Neural progenitor cell (in vitro differentiated cells): ENCODE data around the gene TBCA.

ENCODE experiments used
- EZH2 ChIP-seq: fragments of 200-600 bp; sonication (generic); IDR thresholded peaks from 2 replicates; pipeline ENCODE4 v1.6.1; 2017; ENCODE audit warnings: antibody characterized with exemption, mild to moderate bottlenecking, moderate library complexity
- EZH2phosphoT487 ChIP-seq: fragments of 200-600 bp; sonication (generic); IDR thresholded peaks from 2 replicates; pipeline ENCODE4 v1.6.1; 2017; ENCODE audit warnings: antibody characterized with exemption
- TF ChIP-seq, protein P1 (sequence below): fragments of 200-600 bp; sonication (generic); IDR thresholded peaks from 2 replicates; pipeline ENCODE4 v1.5.1; 2017; ENCODE audit warnings: antibody characterized with exemption, mild to moderate bottlenecking

DNA sequence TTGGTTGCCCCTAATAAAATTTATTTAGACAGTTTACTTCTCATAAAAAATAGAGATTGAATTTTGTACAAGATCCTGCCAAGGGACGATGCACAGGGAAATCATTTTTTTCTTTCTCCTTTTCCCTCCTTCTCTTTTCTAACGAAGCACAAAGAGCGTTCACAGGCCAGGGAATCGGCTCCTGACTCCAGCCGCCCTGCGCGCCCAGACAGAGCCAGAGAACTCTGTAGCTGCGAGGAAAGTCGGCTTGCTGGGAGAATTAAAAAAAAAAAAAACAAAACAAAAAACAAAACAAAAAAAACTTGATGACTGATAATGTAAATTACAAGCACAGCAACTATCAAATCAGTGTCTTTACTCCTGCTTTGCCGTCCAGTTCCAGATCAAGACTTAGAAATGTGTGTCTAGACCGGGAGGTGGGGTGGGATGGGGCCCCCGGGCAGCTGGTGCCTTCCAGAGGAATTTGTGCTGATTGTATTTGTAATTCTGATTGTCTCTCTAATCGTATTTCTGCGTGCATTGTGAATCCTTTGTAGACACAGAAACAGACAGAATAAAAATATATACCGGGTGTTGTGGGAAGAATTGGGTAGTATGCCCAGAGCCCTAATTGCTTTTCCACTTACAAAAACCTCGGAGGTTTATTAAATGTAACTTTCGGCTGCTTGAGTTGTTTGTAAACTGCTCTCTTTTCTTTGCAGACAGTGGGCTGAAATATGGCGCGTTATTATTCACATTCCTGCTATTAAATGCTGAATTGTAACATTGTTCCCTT is 134.0 kb downstream of the TBCA start:
- TF ChIP-seq, protein P1, sequence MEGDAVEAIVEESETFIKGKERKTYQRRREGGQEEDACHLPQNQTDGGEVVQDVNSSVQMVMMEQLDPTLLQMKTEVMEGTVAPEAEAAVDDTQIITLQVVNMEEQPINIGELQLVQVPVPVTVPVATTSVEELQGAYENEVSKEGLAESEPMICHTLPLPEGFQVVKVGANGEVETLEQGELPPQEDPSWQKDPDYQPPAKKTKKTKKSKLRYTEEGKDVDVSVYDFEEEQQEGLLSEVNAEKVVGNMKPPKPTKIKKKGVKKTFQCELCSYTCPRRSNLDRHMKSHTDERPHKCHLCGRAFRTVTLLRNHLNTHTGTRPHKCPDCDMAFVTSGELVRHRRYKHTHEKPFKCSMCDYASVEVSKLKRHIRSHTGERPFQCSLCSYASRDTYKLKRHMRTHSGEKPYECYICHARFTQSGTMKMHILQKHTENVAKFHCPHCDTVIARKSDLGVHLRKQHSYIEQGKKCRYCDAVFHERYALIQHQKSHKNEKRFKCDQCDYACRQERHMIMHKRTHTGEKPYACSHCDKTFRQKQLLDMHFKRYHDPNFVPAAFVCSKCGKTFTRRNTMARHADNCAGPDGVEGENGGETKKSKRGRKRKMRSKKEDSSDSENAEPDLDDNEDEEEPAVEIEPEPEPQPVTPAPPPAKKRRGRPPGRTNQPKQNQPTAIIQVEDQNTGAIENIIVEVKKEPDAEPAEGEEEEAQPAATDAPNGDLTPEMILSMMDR = no peak
- TF ChIP-seq EZH2 (peak; percentile 2), EZH2phosphoT487 (no peak)
